ENCODE results near the gene ARHGEF2. TPM values are rescaled to one million over a fixed set of nuclear protein-coding genes. Genes with fewer than 3 reads are reported as not detected.
"Not testable (repeated sequence)": the region's sequence is repeated elsewhere in the genome, so short reads cannot be mapped to it uniquely, and the experiment has no call there.

Gene ARHGEF2
- total and polyA plus RNA-seq, 2 experiments from 2014 or later = 30.1 to 46.9 TPM

GRCh38 chr1:155989242-155990004, 11.1 kb upstream of the ARHGEF2 start:
- H3K79me2 ChIP-seq = no peaks in the 10 kb centered on the region
- peak overlapping the region; percentile 68 for H3K4me2 ChIP-seq
- peak overlapping the region; percentile 67 for H2AFZ ChIP-seq
- no peaks in the 10 kb centered on the region for H4K20me1 ChIP-seq (ENCODE audit: insufficient read depth, poor library complexity, severe bottlenecking)
- H3K9me3 ChIP-seq (ENCODE audit: low read depth) = no peaks in the 10 kb centered on the region
- no peak overlapping the region for H3K27ac ChIP-seq
- 57% methylated on average over 9 of the region's 9 CpGs for WGBS (ENCODE audit: low lambda C conversion rate, missing lambda C conversion rate)
- no peak overlapping the region for H3K4me3 ChIP-seq
- peaks cover 1% of the 10 kb centered on the region for H3K4me1 ChIP-seq (ENCODE audit: insufficient read depth)
- no peaks in the 10 kb centered on the region for H3K9me2 ChIP-seq (replicated peaks; ENCODE audit: insufficient read depth)
- DNase-seq (ENCODE audit: low spot score) = peak; percentile 75
- no peaks in the 10 kb centered on the region for H3K27me3 ChIP-seq
- TF ChIP-seq CTCF (IDR thresholded peaks at IDR 0.05; ENCODE audit: poor library complexity) (peak; percentile 93), EZH2phosphoT487 (IDR thresholded peaks at IDR 0.05; ENCODE audit: low read depth, severe bottlenecking, unreplicated experiment) (no peak), EZH2 (IDR thresholded peaks at IDR 0.05; ENCODE audit: borderline replicate concordance) (no peak)
- H3K36me3 ChIP-seq (replicated peaks; ENCODE audit: insufficient read depth, low read depth) = no peaks in the 10 kb centered on the region

GRCh38 chr1:155984903-155985645, 6.7 kb upstream of the ARHGEF2 start:
- Histone ChIP-seq H3K4me1 (ENCODE audit: insufficient read depth) (peaks cover 15% of the 10 kb centered on the region), H3K79me2 (peaks cover 21% of the 10 kb centered on the region)
- not testable (repeated sequence) for H3K36me3 ChIP-seq (replicated peaks; ENCODE audit: insufficient read depth, low read depth); H3K4me2 ChIP-seq; H3K4me3 ChIP-seq; H3K9me2 ChIP-seq (replicated peaks; ENCODE audit: insufficient read depth); H3K27ac ChIP-seq; H2AFZ ChIP-seq; DNase-seq (ENCODE audit: low spot score); H4K20me1 ChIP-seq (ENCODE audit: insufficient read depth, poor library complexity, severe bottlenecking); H3K27me3 ChIP-seq; H3K9me3 ChIP-seq (ENCODE audit: low read depth)
- over 99% methylated on average over 11 of the region's 11 CpGs for WGBS (ENCODE audit: low lambda C conversion rate, missing lambda C conversion rate)

GRCh38 chr1:155984341-155984740, 6.0 kb upstream of the ARHGEF2 start:
- 58% methylated on average over 7 of the region's 7 CpGs for WGBS (ENCODE audit: low lambda C conversion rate, missing lambda C conversion rate)

More at GRCh38 chr1:155984341-155984740, 6.0 kb upstream of the ARHGEF2 start:
- no peaks in the 10 kb centered on the region for H3K9me2 ChIP-seq (replicated peaks; ENCODE audit: insufficient read depth)
- no peak for TF ChIP-seq EZH2 (IDR thresholded peaks at IDR 0.05; ENCODE audit: borderline replicate concordance)
- TF ChIP-seq CTCF (IDR thresholded peaks at IDR 0.05; ENCODE audit: poor library complexity) = no peak
- no peak for TF ChIP-seq EZH2phosphoT487 (IDR thresholded peaks at IDR 0.05; ENCODE audit: low read depth, severe bottlenecking, unreplicated experiment)
- H4K20me1 ChIP-seq (ENCODE audit: insufficient read depth, poor library complexity, severe bottlenecking) = no peaks in the 10 kb centered on the region
- H3K36me3 ChIP-seq (replicated peaks; ENCODE audit: insufficient read depth, low read depth) = no peaks in the 10 kb centered on the region
- peaks cover 28% of the 10 kb centered on the region for H3K79me2 ChIP-seq
- peaks cover 22% of the 10 kb centered on the region for H3K4me1 ChIP-seq (ENCODE audit: insufficient read depth)
- no peak overlapping the region for H3K4me2 ChIP-seq
- H3K27ac ChIP-seq = peak overlapping the region; percentile 61
- H2AFZ ChIP-seq = no peak overlapping the region
- H3K9me3 ChIP-seq (ENCODE audit: low read depth) = no peaks in the 10 kb centered on the region
- no peak for DNase-seq (ENCODE audit: low spot score)
- no peak overlapping the region for H3K4me3 ChIP-seq
- H3K27me3 ChIP-seq = no peaks in the 10 kb centered on the region

All from hepatocyte (in vitro differentiated cells).